ENCODE results near the gene CYYR1.

The CYYR1 gene

DNA sequence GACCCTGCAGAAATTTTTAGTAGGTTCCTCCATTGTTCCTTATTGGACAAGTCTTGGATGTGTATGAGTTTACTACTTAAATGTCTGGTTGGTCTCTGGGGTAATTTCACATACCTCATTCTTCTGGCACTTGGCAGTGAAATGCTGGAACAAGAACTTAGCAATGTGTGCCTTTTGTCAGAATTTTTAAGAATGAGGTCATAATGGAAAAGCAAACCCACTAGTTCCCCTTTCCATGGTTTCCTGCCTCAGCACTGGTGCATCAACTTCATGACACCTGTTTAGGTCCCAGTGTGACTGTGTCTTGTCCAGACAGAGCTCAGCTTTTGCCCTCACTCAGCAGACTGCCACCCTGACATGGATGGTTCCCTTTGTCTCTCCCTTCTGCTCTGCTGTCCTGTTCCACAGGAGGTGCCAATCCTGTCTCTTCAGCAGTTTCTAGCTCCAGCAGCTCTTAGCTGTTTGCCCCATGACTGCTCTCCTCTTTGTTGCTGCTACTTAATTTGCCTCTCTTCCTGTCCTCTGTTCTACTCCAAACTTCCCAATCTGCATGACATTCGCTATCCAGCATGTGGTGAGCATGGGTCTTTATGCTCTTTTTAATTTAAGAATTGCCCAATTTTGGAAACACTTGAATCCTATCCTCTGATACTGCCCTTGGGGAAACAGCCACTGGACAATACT is 135.6 kb downstream of the CYYR1 start:
- DNase-seq (ENCODE audit: low read depth): peak; percentile 13
- H3K4me3 ChIP-seq (ENCODE audit: low read depth, low read length): no peak overlapping the region
- TF ChIP-seq, protein P1, sequence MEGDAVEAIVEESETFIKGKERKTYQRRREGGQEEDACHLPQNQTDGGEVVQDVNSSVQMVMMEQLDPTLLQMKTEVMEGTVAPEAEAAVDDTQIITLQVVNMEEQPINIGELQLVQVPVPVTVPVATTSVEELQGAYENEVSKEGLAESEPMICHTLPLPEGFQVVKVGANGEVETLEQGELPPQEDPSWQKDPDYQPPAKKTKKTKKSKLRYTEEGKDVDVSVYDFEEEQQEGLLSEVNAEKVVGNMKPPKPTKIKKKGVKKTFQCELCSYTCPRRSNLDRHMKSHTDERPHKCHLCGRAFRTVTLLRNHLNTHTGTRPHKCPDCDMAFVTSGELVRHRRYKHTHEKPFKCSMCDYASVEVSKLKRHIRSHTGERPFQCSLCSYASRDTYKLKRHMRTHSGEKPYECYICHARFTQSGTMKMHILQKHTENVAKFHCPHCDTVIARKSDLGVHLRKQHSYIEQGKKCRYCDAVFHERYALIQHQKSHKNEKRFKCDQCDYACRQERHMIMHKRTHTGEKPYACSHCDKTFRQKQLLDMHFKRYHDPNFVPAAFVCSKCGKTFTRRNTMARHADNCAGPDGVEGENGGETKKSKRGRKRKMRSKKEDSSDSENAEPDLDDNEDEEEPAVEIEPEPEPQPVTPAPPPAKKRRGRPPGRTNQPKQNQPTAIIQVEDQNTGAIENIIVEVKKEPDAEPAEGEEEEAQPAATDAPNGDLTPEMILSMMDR (conservative IDR thresholded peaks at IDR 0.05; ENCODE audit: low read depth, low read length): no peak

DNA sequence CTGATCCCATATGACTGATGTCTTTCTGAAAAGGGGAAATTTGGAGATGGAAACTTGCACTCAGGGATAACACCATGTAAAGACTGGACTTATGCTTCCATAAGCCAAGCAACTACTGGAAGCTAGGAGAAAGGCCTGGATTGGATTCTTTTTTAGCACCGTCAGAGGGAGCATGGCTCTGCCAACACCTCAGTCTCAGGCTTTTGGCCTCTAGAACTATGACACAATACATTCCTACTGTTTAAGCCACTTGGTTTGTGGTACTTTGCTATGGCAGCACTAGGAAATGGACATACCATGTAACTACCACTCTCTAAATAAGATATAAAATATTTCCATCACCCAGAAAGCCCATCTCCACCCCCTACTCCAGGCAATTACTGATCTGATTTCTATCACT is 139.7 kb downstream of the CYYR1 start:
- H3K4me3 ChIP-seq (ENCODE audit: low read depth, low read length): no peak overlapping the region
- TF ChIP-seq, protein P1 (conservative IDR thresholded peaks at IDR 0.05; ENCODE audit: low read depth, low read length): no peak

DNA sequence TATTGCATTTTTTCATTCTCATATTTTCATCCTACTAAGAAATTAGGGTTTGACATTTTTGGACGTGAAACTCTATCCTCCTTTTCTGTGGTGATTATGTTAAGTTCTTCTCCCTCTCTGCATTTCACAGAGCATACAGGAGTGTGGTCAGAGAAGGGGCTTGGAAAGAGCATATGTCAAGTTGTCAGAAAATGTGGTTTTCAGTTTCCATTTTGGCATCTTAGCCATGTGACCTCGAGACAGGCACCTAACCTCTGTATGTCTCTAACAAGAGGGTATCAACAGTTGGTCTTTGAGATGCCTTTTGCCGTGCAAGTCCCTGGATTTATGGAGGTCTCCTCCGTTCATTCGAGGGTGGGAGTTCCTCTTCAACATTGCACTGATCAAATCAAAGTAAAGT is 140.7 kb downstream of the CYYR1 start:
- DNase-seq (ENCODE audit: low read depth): no peak

More for the DNA sequence above, 139.7 kb downstream of the CYYR1 start:
- no peak for DNase-seq (ENCODE audit: low read depth)

DNA sequence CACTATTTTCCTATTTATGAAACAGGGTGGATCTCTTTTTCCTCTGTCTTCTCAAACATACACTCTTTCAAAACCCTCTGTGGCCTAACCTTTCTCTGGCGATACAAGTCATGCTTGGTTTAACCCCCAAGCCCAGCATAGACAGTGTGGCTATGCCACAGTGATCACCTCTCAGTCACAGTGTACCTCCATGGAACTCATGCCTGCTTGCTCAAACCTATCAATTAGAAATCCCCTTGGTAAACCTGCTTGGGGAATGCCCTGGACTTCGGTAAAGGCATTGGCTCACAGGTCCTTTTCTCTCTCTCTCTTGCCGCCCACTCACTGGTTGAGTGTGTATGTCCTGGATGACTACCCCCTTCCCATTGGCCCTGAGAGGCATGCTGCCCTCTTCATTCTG is 147.5 kb downstream of the CYYR1 start:
- no peak overlapping the region for H3K4me3 ChIP-seq (ENCODE audit: low read depth, low read length)
- no peak for DNase-seq (ENCODE audit: low read depth)
- TF ChIP-seq, protein P1 (conservative IDR thresholded peaks at IDR 0.05; ENCODE audit: low read depth, low read length): no peak

More for the DNA sequence above, 140.7 kb downstream of the CYYR1 start:
- no peak overlapping the region for H3K4me3 ChIP-seq (ENCODE audit: low read depth, low read length)
- TF ChIP-seq, protein P1 (conservative IDR thresholded peaks at IDR 0.05; ENCODE audit: low read depth, low read length): no peak

DNA sequence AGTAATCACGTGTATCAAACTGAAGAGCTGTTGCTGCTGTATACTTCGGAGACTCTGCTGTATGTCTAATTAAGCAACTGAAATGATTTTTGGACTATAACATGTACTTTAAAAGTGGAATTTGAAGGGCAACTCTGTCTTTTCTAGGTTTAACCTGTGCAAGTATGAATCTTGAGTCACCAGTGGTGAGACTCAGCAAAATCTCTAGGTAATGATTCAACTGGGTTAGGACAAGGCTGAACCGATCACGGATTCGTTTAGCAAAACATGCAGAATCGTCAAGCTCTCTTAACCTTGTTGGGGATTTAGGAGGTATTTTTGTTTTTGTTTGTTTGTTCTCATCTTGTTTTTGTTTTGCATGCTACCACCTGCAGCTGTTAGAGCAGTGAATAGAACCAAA is 149.6 kb downstream of the CYYR1 start:
- TF ChIP-seq, protein P1 (conservative IDR thresholded peaks at IDR 0.05; ENCODE audit: low read depth, low read length): no peak
- no peak overlapping the region for H3K4me3 ChIP-seq (ENCODE audit: low read depth, low read length)
- no peak for DNase-seq (ENCODE audit: low read depth)

DNA sequence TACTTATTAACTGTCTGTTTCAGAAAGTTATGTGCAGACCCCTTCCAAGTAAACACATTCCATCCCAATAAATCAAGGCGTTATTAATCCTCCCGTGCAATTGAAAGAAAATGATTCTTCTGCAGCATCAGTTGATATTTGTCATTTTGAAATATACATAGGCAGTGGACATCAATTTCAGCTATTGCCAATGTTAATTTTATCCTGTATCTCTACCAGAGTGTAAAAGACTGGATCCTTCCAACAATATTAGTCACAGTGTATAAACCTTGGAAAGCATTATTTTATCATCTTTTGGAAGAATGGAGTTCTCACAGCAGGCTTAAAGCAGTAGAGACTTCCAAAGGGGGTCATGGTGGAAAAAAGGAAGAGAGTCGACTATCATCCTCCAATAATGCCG is 150.4 kb downstream of the CYYR1 start:
- no peak overlapping the region for H3K4me3 ChIP-seq (ENCODE audit: low read depth, low read length)
- no peak for DNase-seq (ENCODE audit: low read depth)
- TF ChIP-seq, protein P1 (conservative IDR thresholded peaks at IDR 0.05; ENCODE audit: low read depth, low read length): no peak

DNA sequence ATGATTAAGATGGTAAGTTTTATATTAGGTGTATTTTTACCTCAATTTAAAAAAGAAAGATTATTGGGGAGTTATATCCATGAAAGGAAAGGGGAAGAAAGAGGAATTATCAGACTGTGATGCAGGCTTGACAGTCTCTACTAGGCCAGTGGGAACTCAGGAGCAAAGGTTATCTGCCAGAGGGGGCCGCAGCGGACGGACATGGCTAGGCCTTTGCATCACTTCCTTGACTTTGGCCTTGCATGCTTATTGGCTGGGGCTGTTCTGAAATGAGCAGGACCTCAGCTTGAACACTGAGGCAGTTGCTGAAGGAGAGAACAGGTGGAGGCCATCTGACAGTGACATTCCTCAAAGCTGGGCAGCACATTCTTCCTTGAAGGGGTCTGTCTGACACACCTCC is 150.9 kb downstream of the CYYR1 start:
- no peak overlapping the region for H3K4me3 ChIP-seq (ENCODE audit: low read depth, low read length)
- DNase-seq (ENCODE audit: low read depth): no peak
- TF ChIP-seq, protein P1 (conservative IDR thresholded peaks at IDR 0.05; ENCODE audit: low read depth, low read length): no peak

Measured in choroid plexus epithelial cell (primary cell).